NCI-H1694 (cell line): ENCODE results near the gene WDR5.

Experiments used
- DNase-seq: peaks from one replicate; lab custom pipeline; 2025; lab: John Stamatoyannopoulos, UW

WDR5 gene

GRCh38 chr9:134174526-134175290, 38.8 kb downstream of the WDR5 start:
- no peak for DNase-seq

GRCh38 chr9:134175291-134175807, 39.5 kb downstream of the WDR5 start:
- no peak for DNase-seq

- no peak for DNase-seq
These were observed 40.1 kb downstream of the WDR5 start for GRCh38 chr9:134175808-134176598.

- DNase-seq: no peak
These were observed 40.7 kb downstream of the WDR5 start for GRCh38 chr9:134176599-134176968.

- no peak for DNase-seq
These were observed 41.3 kb downstream of the WDR5 start for GRCh38 chr9:134177186-134177585.

GRCh38 chr9:134177624-134178393, 41.9 kb downstream of the WDR5 start:
- no peak for DNase-seq

- no peak for DNase-seq
These were observed 42.5 kb downstream of the WDR5 start for GRCh38 chr9:134178394-134178767.

GRCh38 chr9:134178768-134179551, 43.1 kb downstream of the WDR5 start:
- no peak for DNase-seq

GRCh38 chr9:134179595-134179917, 43.7 kb downstream of the WDR5 start:
- DNase-seq: no peak

GRCh38 chr9:134179918-134180785, 44.3 kb downstream of the WDR5 start:
- DNase-seq: no peak

- no peak for DNase-seq
These were observed 45.1 kb downstream of the WDR5 start for GRCh38 chr9:134180786-134181647.

- DNase-seq: no peak
These were observed 45.8 kb downstream of the WDR5 start for GRCh38 chr9:134181648-134182034.

GRCh38 chr9:134182554-134183085, 46.7 kb downstream of the WDR5 start:
- DNase-seq: no peak

GRCh38 chr9:134185536-134186011, 49.7 kb downstream of the WDR5 start:
- no peak for DNase-seq

GRCh38 chr9:134186471-134187109, 50.7 kb downstream of the WDR5 start:
- no peak for DNase-seq

GRCh38 chr9:134187110-134187531, 51.2 kb downstream of the WDR5 start:
- no peak for DNase-seq

- DNase-seq: no peak
These were observed 52.1 kb downstream of the WDR5 start for GRCh38 chr9:134187891-134188385.

- DNase-seq: no peak
These were observed 52.7 kb downstream of the WDR5 start for GRCh38 chr9:134188386-134189144.
